ENCODE measurements around the gene SIN3A. TPM values are rescaled to one million over a fixed set of nuclear protein-coding genes. Genes with fewer than 3 reads are reported as not detected.
A peak's percentile ranks its signal among the peaks of the same experiment; 100 is the strongest.
"Not testable (repeated sequence)": the region's sequence is repeated elsewhere in the genome, so short reads cannot be mapped to it uniquely, and the experiment has no call there.

Gene SIN3A
- total RNA-seq, 1 donor from 2014 or later = 22.0 TPM

- DNase-seq (ENCODE audit: low read depth in 2 of 2) = peak; percentile 94 to 96
These were observed 936 bp downstream of the SIN3A start for GRCh38 chr15:75450307-75451201.

- DNase-seq (ENCODE audit: low read depth in 2 of 2) = no peak
These were observed 1.7 kb downstream of the SIN3A start for GRCh38 chr15:75449585-75450306.

- DNase-seq (ENCODE audit: low read depth in 2 of 2) = not testable (repeated sequence)
These were observed 3.3 kb downstream of the SIN3A start for GRCh38 chr15:75448171-75448570.

GRCh38 chr15:75446151-75446550, 5.3 kb downstream of the SIN3A start:
- no peak for DNase-seq (ENCODE audit: low read depth in 2 of 2)

- not testable (repeated sequence) for DNase-seq (ENCODE audit: low read depth in 2 of 2)
These were observed 6.2 kb downstream of the SIN3A start for GRCh38 chr15:75445324-75445723.

- peak; percentile 8 to 15 for DNase-seq (ENCODE audit: low read depth in 2 of 2)
These were observed 7.5 kb downstream of the SIN3A start for GRCh38 chr15:75443972-75444453.

- no peak for DNase-seq (ENCODE audit: low read depth in 2 of 2)
These were observed 13.8 kb downstream of the SIN3A start for GRCh38 chr15:75437721-75438120.

- DNase-seq (ENCODE audit: low read depth in 2 of 2) = no peak
These were observed 14.6 kb downstream of the SIN3A start for GRCh38 chr15:75436881-75437280.

GRCh38 chr15:75431682-75432081, 19.8 kb downstream of the SIN3A start:
- DNase-seq (ENCODE audit: low read depth in 2 of 2) = no peak

- no peak for DNase-seq (ENCODE audit: low read depth in 2 of 2)
These were observed 20.2 kb downstream of the SIN3A start for GRCh38 chr15:75431270-75431669.

GRCh38 chr15:75430259-75430658, 21.2 kb downstream of the SIN3A start:
- no peak for DNase-seq (ENCODE audit: low read depth in 2 of 2)

GRCh38 chr15:75428152-75428551, 23.3 kb downstream of the SIN3A start:
- no peak for DNase-seq (ENCODE audit: low read depth in 2 of 2)

GRCh38 chr15:75425966-75426500, 25.5 kb downstream of the SIN3A start:
- peak in 1 of 2 donors; percentile 34 for DNase-seq (ENCODE audit: low read depth in 2 of 2)

GRCh38 chr15:75422554-75422953, 28.9 kb downstream of the SIN3A start:
- DNase-seq (ENCODE audit: low read depth in 2 of 2) = no peak

- peak; percentile 21 to 50 for DNase-seq (ENCODE audit: low read depth in 2 of 2)
These were observed 30.8 kb downstream of the SIN3A start for GRCh38 chr15:75420698-75421097.

- DNase-seq (ENCODE audit: low read depth in 2 of 2) = peak in 1 of 2 donors; percentile 15
These were observed 34.9 kb downstream of the SIN3A start for GRCh38 chr15:75416584-75416983.

- DNase-seq (ENCODE audit: low read depth in 2 of 2) = no peak
These were observed 41.3 kb downstream of the SIN3A start for GRCh38 chr15:75410196-75410595.

GRCh38 chr15:75407083-75407482, 44.4 kb downstream of the SIN3A start:
- DNase-seq (ENCODE audit: low read depth in 2 of 2) = no peak

GRCh38 chr15:75403892-75404291, 47.6 kb downstream of the SIN3A start:
- DNase-seq (ENCODE audit: low read depth in 2 of 2) = no peak

GRCh38 chr15:75397494-75397893, 54.0 kb downstream of the SIN3A start:
- DNase-seq (ENCODE audit: low read depth in 2 of 2) = no peak

- DNase-seq (ENCODE audit: low read depth in 2 of 2) = peak in 1 of 2 donors; percentile 14
These were observed 61.6 kb downstream of the SIN3A start for GRCh38 chr15:75389791-75390382.

GRCh38 chr15:75383986-75384385, 67.5 kb downstream of the SIN3A start:
- not testable (repeated sequence) for DNase-seq (ENCODE audit: low read depth in 2 of 2)
